Anterior cingulate cortex (tissue), 58 donors: ENCODE measurements around the gene NR2E3.

Experiments used
- DNase-seq, 58 donors: peaks; one replicate each; lab custom pipeline; 2025; lab: John Stamatoyannopoulos, UW

NR2E3 gene

DNA sequence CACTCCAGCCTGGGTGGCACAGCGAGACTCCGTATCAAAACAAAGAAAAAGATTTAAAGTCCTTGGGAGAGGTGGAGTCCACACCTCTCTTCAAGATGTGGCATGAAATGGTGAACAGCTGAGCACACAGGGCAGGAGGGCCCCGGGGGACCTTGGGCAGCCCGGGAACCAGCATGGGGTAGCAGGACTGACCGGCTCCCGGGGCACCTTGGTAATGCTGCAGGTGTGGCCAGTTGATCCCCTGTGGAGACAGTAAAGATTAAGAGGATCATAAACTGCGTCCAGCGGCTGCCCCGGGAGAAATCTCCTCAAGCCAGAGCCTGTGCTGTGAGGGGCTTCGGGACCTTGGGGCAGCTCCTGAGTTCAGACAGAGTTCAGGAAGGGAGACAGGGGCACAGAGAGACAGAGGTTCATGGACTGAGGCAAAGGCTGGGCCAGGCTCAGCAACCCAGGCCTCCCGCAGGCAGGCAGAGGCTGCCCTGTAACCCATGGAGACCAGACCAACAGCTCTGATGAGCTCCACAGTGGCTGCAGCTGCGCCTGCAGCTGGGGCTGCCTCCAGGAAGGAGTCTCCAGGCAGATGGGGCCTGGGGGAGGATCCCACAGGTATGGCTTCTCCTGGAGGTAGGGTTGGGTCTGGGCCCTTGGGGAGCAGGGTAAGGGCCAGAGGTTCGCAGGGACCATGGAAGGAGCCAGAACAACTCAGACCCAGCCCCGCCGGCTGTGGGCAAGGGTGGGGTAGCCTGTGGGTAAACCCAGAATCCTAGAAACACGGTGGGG, at the start of gene NR2E3:
TSS of gene NR2E3 (plus strand) at position 299 of the 780 bp plus-strand sequence. CDS start at position 489, 190 bp downstream.
- no peak for DNase-seq

DNA sequence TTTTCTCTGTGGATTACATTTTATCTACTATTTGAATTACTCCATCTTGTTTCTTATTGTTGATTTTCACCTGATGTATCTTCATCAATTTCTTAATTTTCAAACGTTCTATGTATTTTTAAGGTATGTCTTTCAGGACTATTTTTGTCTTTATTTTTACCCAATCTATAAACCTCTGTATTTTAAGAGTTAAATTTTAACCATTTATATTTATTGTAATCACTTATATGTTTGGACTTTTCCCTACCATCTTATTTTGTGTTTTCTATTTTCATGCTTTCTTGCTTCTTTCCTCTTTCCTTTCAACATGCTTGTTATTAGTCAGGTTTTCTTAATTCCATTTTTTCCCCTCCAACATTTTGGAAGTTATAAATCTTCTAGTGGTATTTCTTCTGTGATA, 49.5 kb upstream of the NR2E3 start:
- no peak for DNase-seq

DNA sequence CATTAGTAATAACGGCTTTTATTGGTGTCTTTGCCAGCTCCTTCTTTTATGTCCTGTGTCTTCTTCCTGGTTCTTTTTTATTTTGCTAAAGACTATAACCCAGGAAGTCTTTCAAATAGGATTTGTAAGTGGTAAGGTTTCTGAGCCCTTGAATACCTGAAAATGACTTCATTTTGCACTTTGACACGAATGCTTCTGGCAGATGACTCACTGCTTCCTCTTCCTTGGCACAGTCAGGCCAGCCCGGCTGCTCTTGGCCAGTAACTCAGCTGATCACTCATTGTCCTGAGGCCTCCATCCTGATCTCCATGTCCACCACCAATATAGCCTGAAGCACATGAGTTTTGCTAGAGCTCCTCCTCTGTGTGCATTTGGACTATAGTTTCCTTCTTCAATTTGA, 48.7 kb upstream of the NR2E3 start:
- no peak for DNase-seq

DNA sequence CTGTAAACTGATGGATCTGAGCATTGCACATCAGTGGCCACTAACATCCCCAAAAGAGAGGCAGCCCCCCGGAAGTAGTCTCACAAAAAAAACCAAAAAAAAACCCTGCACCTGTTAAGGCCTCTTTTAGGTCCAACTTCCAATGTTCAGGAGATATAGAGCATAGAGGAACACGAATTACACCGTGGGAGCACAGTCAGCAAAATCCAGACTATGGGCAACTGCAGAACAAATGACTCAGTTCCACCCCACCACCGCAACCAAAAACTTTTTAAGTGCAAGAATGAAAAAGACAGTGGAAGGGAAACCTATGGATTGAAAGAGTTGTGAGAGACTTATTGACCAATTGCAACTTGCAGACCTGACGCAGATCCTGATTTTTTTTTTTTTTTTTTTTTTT, 42.2 kb upstream of the NR2E3 start:
- DNase-seq, result no peak

DNA sequence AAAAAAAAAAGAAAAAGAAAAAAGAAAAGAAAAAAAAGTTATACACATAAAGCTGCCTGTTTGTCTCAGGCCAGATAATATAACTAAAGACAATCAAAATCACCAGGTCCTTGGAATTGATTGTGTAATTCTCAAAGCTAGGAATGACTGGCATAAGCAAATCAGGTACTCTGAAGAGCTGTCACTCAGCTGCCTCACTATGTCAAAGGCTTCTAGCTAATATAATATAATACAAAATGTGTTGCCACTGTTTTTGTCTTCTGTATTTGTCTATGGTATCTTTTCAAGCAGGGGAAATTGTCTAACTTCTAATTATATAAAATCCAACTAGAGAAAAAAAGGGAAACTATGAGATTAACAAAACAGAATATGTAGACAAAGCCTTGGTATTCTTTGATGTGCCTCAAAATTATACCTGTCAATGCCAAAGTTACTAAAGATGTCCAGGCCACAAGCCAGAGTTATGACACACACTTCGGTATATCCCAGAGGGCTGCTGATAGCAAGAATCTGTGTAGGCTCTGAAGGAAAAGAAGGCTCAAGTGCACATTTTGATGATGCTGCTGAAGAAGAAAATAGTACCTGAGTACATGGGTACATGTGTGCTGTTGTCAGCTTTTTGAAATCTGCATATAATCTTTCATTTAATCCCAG, 37.0 kb upstream of the NR2E3 start:
- DNase-seq, result no peak

DNA sequence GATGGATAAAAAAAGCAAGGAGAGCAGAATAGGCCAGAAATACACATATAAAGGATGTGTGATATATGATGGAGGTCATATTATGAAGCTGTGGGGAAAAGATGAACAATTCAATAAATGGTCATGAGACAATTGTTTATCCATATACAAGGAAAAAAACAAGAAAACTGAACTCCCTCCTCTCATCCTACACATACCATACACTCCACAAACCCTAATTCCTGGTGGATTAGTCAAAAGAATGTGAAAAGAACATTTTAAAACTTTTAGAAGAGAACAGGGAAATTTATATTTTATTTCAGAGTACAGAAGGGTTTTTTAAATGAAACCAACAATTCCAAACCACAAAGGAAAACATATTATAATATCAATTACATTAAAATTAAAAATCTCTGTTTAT, 34.5 kb upstream of the NR2E3 start:
- no peak for DNase-seq

DNA sequence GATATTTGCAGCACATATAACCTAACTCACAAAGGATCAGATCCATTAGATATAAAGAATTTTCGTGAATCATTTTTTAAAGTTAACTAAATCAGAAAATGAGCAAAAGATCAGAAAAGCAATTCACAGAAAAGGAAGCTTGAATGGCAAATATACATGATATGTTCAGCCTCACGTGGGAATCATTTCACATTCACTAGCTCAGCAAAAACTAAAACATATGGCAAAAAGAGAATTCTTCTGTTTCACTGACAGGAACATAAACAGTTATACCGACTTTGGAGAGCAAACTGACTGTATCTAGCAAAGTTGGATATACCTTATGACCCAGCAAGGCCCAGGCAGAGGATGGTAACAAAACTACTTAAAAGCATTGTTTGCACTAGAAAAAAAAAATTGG, 34.0 kb upstream of the NR2E3 start:
- no peak for DNase-seq

DNA sequence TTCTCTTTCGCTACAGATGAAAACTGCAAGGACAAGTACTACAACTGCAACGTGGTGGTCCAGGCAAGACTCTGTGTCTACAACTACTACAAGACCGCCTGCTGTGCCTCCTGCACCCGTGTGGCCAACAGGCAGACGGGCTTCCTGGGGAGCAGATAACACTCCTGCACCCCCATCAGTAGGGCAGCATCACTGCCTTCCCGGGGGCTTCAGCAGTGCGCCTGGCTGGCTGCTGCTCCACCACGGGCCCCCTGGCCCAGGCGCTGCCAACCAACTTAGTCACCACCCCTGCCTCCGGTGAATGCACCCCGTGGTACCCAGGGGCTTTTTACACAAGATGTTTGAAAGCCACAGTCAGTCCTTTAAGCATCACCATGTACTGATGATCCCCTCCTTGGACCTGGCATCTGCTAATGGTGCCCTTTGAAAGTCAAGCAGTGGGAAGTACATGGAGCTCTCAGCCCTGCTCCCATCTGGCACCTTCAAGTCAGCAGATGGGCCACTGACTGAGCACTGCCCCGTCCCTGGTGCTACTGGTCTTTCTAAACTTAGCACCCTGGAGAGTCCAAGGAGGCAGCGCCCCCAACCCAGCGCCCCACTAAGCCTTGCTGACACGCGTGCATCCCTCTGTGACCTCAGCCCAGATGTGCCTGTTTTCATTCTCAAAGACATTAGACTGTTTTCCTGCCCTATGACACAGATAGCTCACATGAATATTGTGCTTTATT, 33.0 kb upstream of the NR2E3 start:
- DNase-seq, result no peak

DNA sequence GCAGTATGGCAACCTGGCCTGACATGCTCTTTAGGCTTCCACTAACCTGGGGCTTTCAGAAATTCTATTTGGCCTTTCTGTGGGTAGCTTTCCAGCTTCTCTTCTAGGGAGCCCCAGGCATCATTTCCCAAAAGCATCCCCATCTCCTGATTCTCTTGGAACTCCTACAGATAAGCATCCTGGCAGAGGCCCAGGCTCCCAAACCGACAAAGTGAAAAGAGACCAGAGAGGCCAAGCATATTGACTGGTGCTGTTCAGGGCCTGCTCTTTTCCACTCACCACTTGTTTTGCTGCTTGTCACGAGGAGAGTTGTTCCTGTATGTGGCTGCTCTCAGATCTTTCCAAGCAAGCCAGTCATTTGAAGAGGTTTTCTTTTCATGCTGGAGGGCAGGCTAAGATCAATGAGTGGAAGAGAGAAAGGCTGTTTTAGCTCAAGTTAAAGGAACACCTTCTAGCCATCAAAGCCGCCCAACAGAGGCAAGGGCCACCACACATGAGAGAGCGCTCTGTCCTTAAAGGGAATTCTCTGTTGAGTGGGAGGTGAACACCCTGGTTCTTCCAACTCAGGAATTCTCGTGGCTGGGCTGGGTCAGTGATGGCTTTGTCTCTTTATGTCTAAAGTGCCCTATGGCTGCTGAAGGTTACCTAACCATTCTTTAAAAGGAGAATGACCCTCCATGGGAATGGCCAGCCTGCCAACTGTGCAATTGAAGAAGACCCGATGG, 31.1 kb upstream of the NR2E3 start:
- DNase-seq, result no peak

DNA sequence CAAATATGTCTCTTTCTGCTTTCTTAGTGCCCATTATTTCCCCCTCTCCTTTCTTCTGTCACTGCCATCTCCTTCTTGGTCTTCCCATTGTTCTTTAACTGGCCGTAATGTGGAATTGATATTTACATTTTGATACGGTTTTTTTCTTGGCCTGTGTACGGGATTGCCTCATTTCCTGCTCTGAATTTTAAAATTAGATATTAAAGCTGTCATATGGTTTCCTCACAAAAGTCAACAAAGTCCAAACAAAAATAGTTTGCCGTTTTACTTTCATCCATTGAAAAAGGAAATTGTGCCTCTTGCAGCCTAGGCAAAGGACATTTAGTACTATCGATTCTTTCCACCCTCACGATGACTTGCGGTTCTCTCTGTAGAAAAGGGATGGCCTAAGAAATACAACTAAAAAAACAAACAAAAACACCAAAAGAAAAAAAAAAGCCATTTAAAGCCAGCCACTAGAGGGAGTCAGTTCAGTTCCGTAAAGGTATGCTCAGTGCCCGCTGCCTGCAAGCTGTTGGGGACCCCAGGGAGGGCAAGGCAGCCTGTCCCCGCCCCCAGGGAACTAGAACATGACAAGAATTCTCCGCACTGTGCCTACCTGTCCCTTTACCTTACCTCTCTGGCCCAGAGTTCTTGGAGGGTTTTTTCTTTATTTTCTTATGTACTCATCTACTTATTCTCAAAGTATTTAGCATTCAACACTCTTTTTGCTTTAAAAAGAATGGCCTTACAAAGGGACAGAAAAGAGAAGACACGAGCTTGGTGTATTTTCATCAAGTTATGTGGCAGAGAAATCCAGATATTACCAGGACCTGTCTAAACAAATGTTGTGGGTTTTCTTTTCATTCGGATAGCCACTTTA, 30.0 kb upstream of the NR2E3 start:
- peak in 1 of 58 donors; percentile 8 for DNase-seq

DNA sequence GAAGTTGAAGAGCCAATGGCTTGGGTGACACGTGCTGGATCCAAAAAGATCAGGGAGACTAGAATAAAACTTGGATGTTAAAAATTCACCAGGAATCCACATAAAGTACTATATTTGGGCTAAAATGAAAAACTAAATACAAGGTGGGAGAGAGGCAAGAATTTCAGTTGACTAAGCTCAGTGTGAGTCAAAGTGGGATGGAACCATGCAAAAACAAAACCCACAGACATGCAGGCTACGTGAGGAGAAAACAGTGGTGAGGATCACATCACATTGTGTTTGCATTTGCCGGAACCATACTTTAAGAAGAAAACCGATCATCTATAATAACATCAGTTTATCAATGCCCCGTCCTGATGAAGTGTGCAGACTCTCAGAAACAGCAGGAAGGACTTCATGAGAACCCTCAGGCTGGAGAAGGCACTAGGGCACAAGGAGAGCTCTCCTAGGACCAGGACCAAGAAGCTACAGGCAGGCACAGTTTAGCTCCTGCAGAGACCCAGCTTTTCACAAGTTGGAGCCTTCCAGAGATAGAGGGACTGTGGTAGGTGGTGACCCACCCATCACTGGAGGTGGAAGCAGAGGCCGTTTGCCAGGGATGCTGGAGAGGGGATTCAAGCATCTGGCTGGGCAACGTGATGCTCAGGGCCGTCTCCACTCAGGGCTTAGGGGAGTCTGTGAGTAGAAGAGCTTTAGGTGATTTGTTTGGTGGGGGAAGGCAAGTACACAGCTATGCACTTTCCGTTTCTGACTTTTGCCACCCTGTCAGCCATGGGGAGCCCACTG, 29.0 kb upstream of the NR2E3 start:
- DNase-seq, result no peak

DNA sequence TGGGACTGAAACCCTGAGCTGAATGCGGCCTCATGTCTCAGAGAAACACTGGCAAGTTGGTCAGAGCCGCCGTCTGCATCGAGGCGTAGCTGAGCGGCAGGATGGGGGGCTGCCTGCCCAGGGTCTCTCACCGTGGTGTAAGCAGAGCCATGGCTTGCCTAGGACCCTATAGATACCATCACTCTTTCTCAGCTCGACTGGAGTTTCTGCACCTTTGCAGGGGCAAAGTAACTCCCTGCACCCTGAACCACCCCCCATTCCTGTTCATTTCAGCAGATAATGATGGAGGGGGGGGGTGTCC, 28.4 kb upstream of the NR2E3 start:
- no peak for DNase-seq

DNA sequence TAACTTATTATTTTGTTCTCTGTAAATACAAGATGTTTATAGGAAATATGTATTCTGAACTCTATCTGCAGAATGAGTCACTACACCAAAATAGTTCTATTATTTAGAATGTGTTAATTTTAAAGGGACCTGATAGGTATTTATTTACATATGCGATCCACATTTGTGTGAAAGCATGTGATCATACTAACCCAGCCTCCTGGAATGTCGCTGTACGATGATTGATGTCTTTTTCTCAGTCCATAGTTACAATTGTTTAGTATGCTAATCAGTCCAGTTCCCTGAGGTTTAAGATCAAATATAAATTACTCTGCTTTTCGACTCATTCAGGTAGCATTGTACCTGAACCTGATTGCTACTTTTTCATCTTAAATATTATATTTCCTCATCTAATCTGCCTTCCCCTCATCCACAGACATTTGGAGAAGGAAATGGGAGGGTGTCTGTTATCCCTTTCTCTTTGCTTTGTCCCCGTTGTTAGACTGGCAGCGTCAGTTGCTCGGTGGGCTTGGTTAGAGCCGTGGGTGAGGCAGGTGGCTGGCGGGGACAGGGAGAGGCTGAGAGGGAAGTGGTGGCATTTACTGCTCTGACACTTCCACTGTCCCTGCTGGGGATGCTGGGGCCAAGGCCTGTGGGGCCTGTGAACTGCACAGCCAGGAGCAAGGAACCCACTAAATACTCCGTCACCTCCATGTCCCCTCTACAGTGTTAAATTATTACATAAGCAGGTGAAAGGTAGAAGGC, 27.8 kb upstream of the NR2E3 start:
- DNase-seq, result no peak

DNA sequence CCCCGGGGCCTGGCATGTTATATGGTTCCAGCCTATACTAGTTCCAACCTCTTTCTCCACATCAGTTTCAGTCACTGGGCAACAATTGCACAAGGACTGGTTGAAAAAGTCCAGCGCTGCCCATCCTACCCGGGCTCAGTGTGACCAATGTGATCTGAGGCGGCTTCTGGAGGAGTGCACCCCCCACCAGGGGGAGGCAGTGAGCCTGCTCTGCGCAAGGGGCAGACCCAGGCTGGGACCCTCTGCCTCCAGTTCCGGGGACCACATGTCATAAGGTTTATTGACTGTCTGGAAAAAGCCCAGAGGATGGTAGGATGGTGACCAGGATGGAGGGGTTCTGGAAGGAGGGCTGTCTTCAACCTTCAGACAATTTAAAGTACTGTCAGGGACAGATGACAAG, 25.6 kb upstream of the NR2E3 start:
- no peak for DNase-seq

DNA sequence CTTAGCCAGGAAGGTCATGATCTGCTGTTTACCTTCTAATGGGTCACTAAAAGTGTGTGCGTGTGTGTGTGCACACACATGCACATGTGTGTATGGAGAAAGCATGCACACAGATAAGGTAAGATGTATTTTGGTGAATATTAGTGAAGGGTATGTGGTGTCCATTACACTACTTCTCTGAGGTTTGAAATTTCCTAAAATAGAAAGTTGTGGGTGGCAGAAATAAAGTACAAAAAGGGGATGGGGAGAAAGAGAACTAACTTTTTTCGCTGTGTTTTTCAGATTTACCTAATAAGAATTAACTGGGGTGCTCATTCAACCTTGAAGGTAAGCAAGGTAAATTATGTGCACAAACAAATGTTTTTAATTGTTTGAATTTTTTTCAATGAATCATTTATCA, 24.4 kb upstream of the NR2E3 start:
- DNase-seq, result no peak

DNA sequence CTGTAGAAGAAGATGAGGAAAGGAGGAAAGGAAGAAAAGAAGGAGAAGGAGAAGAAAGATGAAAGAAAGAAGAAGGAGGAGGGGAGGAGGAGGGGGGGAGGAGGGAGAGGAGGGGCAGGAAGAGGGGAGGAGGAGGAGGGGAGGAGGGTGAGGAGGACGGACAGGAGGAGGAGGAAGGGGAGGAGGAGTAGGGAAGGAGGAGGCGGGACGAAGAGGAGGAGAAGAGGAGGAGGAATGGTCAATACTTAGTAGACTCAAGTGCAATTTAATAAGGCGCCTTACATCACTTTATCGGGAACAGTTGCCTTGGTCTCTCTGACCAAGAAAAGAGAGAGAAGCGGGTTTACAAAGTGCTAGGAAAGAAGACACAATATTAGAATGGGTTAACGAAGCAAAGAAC, 23.7 kb upstream of the NR2E3 start:
- no peak for DNase-seq

DNA sequence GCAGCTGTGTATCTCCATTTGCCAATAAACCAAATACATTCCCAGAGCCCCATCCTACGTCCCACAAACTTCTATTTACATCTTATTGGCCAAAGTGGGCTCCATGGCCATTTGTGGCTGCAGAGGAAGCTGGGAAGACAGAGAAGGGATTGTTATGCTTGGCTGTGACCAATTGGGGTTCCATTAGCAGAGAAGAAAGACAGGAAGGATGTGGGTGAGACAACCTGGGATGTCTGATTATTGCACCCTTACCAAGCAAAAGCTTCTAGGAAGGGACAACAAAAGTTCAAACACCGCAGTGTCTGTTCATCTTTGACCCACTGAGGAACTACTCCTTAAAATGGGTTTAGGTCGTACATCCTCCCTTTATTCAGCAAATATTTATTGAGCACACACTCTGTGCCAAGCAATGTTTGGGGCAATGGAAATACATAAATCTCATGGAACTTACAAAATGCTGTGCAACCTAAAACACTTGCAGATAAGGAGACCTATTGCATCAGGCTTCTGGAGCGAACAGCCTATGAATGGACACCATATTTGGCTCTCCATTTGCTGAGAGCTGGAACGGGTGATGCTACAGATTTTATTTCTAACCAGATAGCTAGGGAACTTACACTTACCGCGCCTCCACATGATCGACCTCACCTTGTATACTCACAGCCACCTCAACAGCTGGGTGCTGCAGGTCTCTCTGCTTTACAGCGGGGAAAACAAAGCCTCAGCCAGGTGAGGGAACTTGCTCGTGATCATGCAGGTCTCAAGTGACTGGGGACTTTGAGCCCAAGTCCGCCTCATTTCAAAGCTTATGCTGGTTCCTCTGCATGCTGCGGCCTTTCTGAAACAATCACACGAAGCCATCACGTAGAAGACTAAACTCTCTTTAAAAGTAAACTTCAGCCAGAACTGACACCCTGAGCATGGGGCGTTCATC, 21.4 kb upstream of the NR2E3 start:
- no peak for DNase-seq

DNA sequence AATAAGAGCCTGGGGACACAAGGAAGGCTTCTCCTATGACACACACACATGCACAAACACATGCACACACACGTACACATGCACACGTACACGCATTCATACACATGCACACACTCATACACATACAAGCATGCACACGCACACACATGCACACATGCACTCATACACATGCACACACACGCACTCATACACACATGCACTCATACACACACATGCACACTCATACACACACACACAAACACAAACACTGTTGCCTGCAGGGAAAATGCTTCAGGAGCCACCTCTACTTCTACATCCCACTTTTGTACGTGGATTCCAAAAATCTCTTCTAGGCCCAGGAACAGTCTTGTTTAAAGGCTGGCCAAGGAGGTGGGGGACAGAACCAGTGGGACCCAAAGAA, 20.7 kb upstream of the NR2E3 start:
- no peak for DNase-seq
